Osteoblast (primary cell): Measurements from ENCODE around the gene IZUMO4. TPM values are rescaled to one million over a fixed set of nuclear protein-coding genes. Genes with fewer than 3 reads are reported as not detected.

Experiments
- DNase-seq: peaks from one replicate; pipeline ENCODE4 v3.0.0; 2011; ENCODE audit warnings: low spot score, mixed read lengths; ENCODE audit not compliant: insufficient read length; ENCODE audit errors: missing footprints
- H2AFZ ChIP-seq: 2 replicates; pipeline ENCODE4 v1.6.0; 2011; ENCODE audit warnings: mild to moderate bottlenecking, low read length
- H3K27ac ChIP-seq: 2 replicates; pipeline ENCODE4 v1.5.1; 2011; ENCODE audit warnings: mild to moderate bottlenecking, low read depth, low read length, moderate library complexity
- H3K27me3 ChIP-seq: 2 replicates; pipeline ENCODE4 v1.6.0; 2012; ENCODE audit warnings: mild to moderate bottlenecking, control low read depth, inconsistent platforms, low read length, moderate library complexity; ENCODE audit not compliant: insufficient read depth
- H3K36me3 ChIP-seq: 2 replicates; pipeline ENCODE4 v1.5.1; 2011; ENCODE audit warnings: mild to moderate bottlenecking, low read length, control low read depth, moderate library complexity; ENCODE audit not compliant: insufficient read depth
- H3K4me1 ChIP-seq: 2 replicates; pipeline ENCODE4 v1.5.1; 2011; ENCODE audit warnings: mild to moderate bottlenecking, low read length, control low read depth, moderate library complexity; ENCODE audit not compliant: insufficient read depth
- H3K4me2 ChIP-seq: 2 replicates; pipeline ENCODE4 v1.6.0; 2011; ENCODE audit warnings: mild to moderate bottlenecking, low read length; ENCODE audit not compliant: insufficient read depth
- H3K4me3 ChIP-seq: fragments of 200-600 bp; sonication (generic); 3 replicates; pipeline ENCODE4 v1.5.1; 2012; ENCODE audit warnings: mild to moderate bottlenecking, low read length, inconsistent platforms; ENCODE audit not compliant: insufficient read depth
- H3K79me2 ChIP-seq: 2 replicates; pipeline ENCODE4 v1.6.0; 2012; ENCODE audit warnings: mild to moderate bottlenecking, low read length, control low read depth, inconsistent platforms; ENCODE audit not compliant: insufficient read depth
- H3K9me3 ChIP-seq: 2 replicates; pipeline ENCODE4 v1.5.1; 2011; ENCODE audit warnings: low read depth, low read length, control low read depth
- H4K20me1 ChIP-seq: 2 replicates; pipeline ENCODE4 v1.6.0; 2012; ENCODE audit warnings: mild to moderate bottlenecking, low read length, control low read depth; ENCODE audit not compliant: insufficient read depth
- CTCF ChIP-seq: IDR thresholded peaks from 2 replicates; pipeline ENCODE4 v1.5.1; 2011; ENCODE audit warnings: mild to moderate bottlenecking, low read depth, low read length, moderate library complexity; ENCODE audit errors: extremely low read depth
- total RNA-seq: library from RNA; depleted of rRNA; stranded (reverse); fragments of >200 nt; gene quantifications from 2 replicates; pipeline ENCODE4 v1.2.3, GENCODE V29; 2012

The IZUMO4 gene
- total RNA-seq, 1 donor, result 0.36 TPM

- Histone ChIP-seq H3K4me2 (no peak overlapping the region), H4K20me1 (peaks cover 36% of the 10 kb centered on the region), H3K79me2 (peaks cover 29% of the 10 kb centered on the region), H2AFZ (no peak overlapping the region), H3K9me3 (no peaks in the 10 kb centered on the region), H3K4me3 (no peak overlapping the region), H3K4me1 (peaks cover 7% of the 10 kb centered on the region), H3K27me3 (no peaks in the 10 kb centered on the region), H3K27ac (no peak overlapping the region), H3K36me3 (peaks cover 80% of the 10 kb centered on the region)
- no peak for TF ChIP-seq CTCF
- DNase-seq, result no peak
Measured at GRCh38 chr19:2109046-2109864, 12.5 kb downstream of the IZUMO4 start.

GRCh38 chr19:2110822-2111221 is 14.1 kb downstream of the IZUMO4 start:
- Histone ChIP-seq H3K36me3 (peaks cover 85% of the 10 kb centered on the region), H3K27ac (no peak overlapping the region), H3K27me3 (no peaks in the 10 kb centered on the region), H4K20me1 (peaks cover 40% of the 10 kb centered on the region), H3K79me2 (peaks cover 23% of the 10 kb centered on the region), H3K4me1 (peaks cover 8% of the 10 kb centered on the region), H3K4me2 (no peak overlapping the region), H3K9me3 (no peaks in the 10 kb centered on the region), H3K4me3 (no peak overlapping the region), H2AFZ (no peak overlapping the region)
- TF ChIP-seq CTCF, result no peak
- DNase-seq, result no peak

- TF ChIP-seq CTCF, result no peak
- no peaks in the 10 kb centered on the region for H3K9me3 ChIP-seq
- H4K20me1 ChIP-seq, result peaks cover 41% of the 10 kb centered on the region
- H3K4me3 ChIP-seq, result no peak overlapping the region
- no peak for DNase-seq
- H3K4me2 ChIP-seq, result no peak overlapping the region
- peaks cover 89% of the 10 kb centered on the region for H3K36me3 ChIP-seq
- peaks cover 8% of the 10 kb centered on the region for H3K4me1 ChIP-seq
- H3K27ac ChIP-seq, result no peak overlapping the region
- no peaks in the 10 kb centered on the region for H3K27me3 ChIP-seq
- H3K79me2 ChIP-seq, result peaks cover 19% of the 10 kb centered on the region
- no peak overlapping the region for H2AFZ ChIP-seq
Measured at GRCh38 chr19:2111425-2111824, 14.7 kb downstream of the IZUMO4 start.

- no peak for DNase-seq
- no peak for TF ChIP-seq CTCF
- peaks cover 89% of the 10 kb centered on the region for H3K36me3 ChIP-seq
- peaks cover 8% of the 10 kb centered on the region for H3K4me1 ChIP-seq
- no peak overlapping the region for H3K4me2 ChIP-seq
- no peaks in the 10 kb centered on the region for H3K27me3 ChIP-seq
- H3K4me3 ChIP-seq, result no peak overlapping the region
- H3K79me2 ChIP-seq, result peaks cover 16% of the 10 kb centered on the region
- no peak overlapping the region for H3K27ac ChIP-seq
- H3K9me3 ChIP-seq, result no peaks in the 10 kb centered on the region
- peaks cover 41% of the 10 kb centered on the region for H4K20me1 ChIP-seq
- no peak overlapping the region for H2AFZ ChIP-seq
Measured at GRCh38 chr19:2111886-2112285, 15.2 kb downstream of the IZUMO4 start.
